HCT116 (cell line): ENCODE measurements around the gene CD320. TPM values are rescaled to one million over a fixed set of nuclear protein-coding genes. Genes with fewer than 3 reads are reported as not detected.

Experiments used
- ATAC-seq: fragments of 200-7000 bp; cut with Tn5 transposase; 2 replicates; pipeline ENCODE4 v1.9.1; 2020; ENCODE audit warnings: mild to moderate bottlenecking, moderate library complexity
- BruUV-seq: library from RNA; stranded (reverse); fragments of 400-500 nt; replicated peaks from 2 replicates; lab custom pipeline; 2021; lab: Mats Ljungman, UMichigan
- CTCF ChIA-PET: fragments of 300-600 bp; sonication (Branson Sonifier 250); formaldehyde crosslinking; loops from one replicate; lab custom pipeline; 2021; ENCODE audit warnings: antibody characterized with exemption; lab: Charles Lee
- POLR2A ChIA-PET: fragments of 300-600, 350-600 bp; sonication (Branson Sonifier 250); formaldehyde crosslinking; loops from one replicate; lab custom pipeline; 2021; ENCODE audit warnings: antibody characterized with exemption; lab: Charles Lee
- RAD21 ChIA-PET, 2 experiments: fragments of 300-600 bp; sonication (Branson Sonifier 250); formaldehyde crosslinking; loops; one replicate each; lab custom pipeline; 2023; ENCODE audit warnings: low total read pairs in 2 of 2; ENCODE audit not compliant: uncharacterized antibody in 2 of 2, unreplicated experiment in 2 of 2, low non-redundant PET in 1 of 2; lab: Charles Lee
- DNase-seq: peaks from one replicate; pipeline ENCODE4 v3.0.0-alpha.2; 2010; ENCODE audit warnings: low read depth, low spot score
- H2AFZ ChIP-seq: fragments of 200-600 bp; shearing (Covaris generic), sonication (generic); 2 replicates; pipeline ENCODE4 v1.6.1; 2017; ENCODE audit warnings: low read depth, mixed run types, mixed read lengths, antibody characterized with exemption, low read length; ENCODE audit not compliant: poor library complexity, severe bottlenecking
- H3K27ac ChIP-seq: 2 replicates; pipeline ENCODE4 v1.5.1; 2012; ENCODE audit warnings: low read depth, low read length
- H3K27me3 ChIP-seq: fragments of 200-600 bp; sonication (generic); 2 replicates; pipeline ENCODE4 v1.6.1; 2016; ENCODE audit warnings: mixed run types, low read length, mixed read lengths; ENCODE audit not compliant: insufficient read depth
- H3K36me3 ChIP-seq, 2 experiments: fragments of 200-500 bp in 1 of 2; fragments of 200-600 bp in 1 of 2; sonication (Bioruptor generic) in 1 of 2; sonication (generic) in 1 of 2; 2 replicates each; pipeline versions ENCODE4 v1.5.1 to v1.6.1; 2014 to 2016; ENCODE audit warnings: low read length in 2 of 2, inconsistent platforms in 1 of 2, mixed read lengths in 1 of 2, mixed run types in 1 of 2; ENCODE audit not compliant: insufficient read depth in 2 of 2, control insufficient read depth in 1 of 2
- H3K4me1 ChIP-seq, 2 experiments: fragments of 200-600 bp in 1 of 2; sonication (generic) in 1 of 2; 2 replicates each; pipeline versions ENCODE4 v1.5.1 to v1.6.1; 2012 to 2017; ENCODE audit warnings: low read length in 2 of 2, inconsistent platforms in 1 of 2, mild to moderate bottlenecking in 1 of 2, mixed read lengths in 1 of 2, mixed run types in 1 of 2, moderate library complexity in 1 of 2; ENCODE audit not compliant: insufficient read depth in 2 of 2, control insufficient read depth in 1 of 2
- H3K4me2 ChIP-seq: fragments of 200-600 bp; sonication (generic); 2 replicates; pipeline ENCODE4 v1.6.1; 2017; ENCODE audit warnings: mixed run types, low read length, mixed read lengths
- H3K4me3 ChIP-seq, 2 experiments: fragments of 200-600 bp in 1 of 2; sonication (generic) in 1 of 2; replicated peaks in 1 of 2; 2 replicates each; pipeline ENCODE4 v1.5.1; 2011 to 2016; ENCODE audit warnings: low read length in 2 of 2, control low read depth in 1 of 2, low read depth in 1 of 2, mild to moderate bottlenecking in 1 of 2, mixed read lengths in 1 of 2, mixed run types in 1 of 2
- H3K79me2 ChIP-seq: fragments of 200-600 bp; sonication (generic); 2 replicates; pipeline ENCODE4 v1.6.1; 2017; ENCODE audit warnings: mild to moderate bottlenecking, mixed run types, low read length, moderate library complexity, mixed read lengths; ENCODE audit not compliant: insufficient read depth
- H3K9ac ChIP-seq: fragments of 200-600 bp; sonication (generic); 2 replicates; pipeline ENCODE4 v1.6.1; 2016; ENCODE audit warnings: low read length, mixed read lengths
- H3K9me2 ChIP-seq: fragments of 200-600 bp; sonication (generic), shearing (Covaris generic); 2 replicates; pipeline ENCODE4 v1.6.1; 2017; ENCODE audit warnings: mixed run types, mild to moderate bottlenecking, moderate library complexity; ENCODE audit not compliant: insufficient read depth
- H3K9me3 ChIP-seq, 2 experiments: fragments of 200-500 bp in 1 of 2; fragments of 200-600 bp in 1 of 2; sonication (Bioruptor generic) in 1 of 2; sonication (generic) in 1 of 2; 2 replicates each; pipeline ENCODE4 v1.6.1; 2014 to 2017; ENCODE audit warnings: low read length in 2 of 2, mixed read lengths in 2 of 2, inconsistent platforms in 1 of 2, low read depth in 1 of 2, mild to moderate bottlenecking in 1 of 2, mixed run types in 1 of 2, moderate library complexity in 1 of 2; ENCODE audit not compliant: control insufficient read depth in 1 of 2, insufficient read depth in 1 of 2
- H4K20me1 ChIP-seq: fragments of 200-600 bp; sonication (generic), shearing (Covaris generic); 2 replicates; pipeline ENCODE4 v1.6.1; 2017; ENCODE audit warnings: mixed run types, mild to moderate bottlenecking, moderate library complexity; ENCODE audit not compliant: insufficient read depth
- ATF3 ChIP-seq: IDR thresholded peaks from 2 replicates; pipeline ENCODE4 v1.6.1; 2012
- CBX3 ChIP-seq: IDR thresholded peaks from 2 replicates; pipeline ENCODE4 v1.6.1; 2012; ENCODE audit warnings: low read depth
- CEBPB ChIP-seq: IDR thresholded peaks from 2 replicates; pipeline ENCODE4 v1.6.1; 2012; ENCODE audit warnings: low read depth
- CTCF ChIP-seq, 3 experiments: fragments of 200-600 bp in 1 of 3; sonication (generic) in 1 of 3; IDR thresholded peaks in 2 of 3; conservative IDR thresholded peaks in 1 of 3; 2 replicates each; pipeline ENCODE4 v1.5.1; 2012 to 2017; ENCODE audit warnings: low read depth in 2 of 3, low read length in 2 of 3, antibody characterized with exemption in 1 of 3, borderline replicate concordance in 1 of 3, control low read depth in 1 of 3, mild to moderate bottlenecking in 1 of 3, mixed read lengths in 1 of 3, mixed run types in 1 of 3, moderate library complexity in 1 of 3; ENCODE audit not compliant: insufficient read depth in 1 of 3
- EGR1 ChIP-seq: IDR thresholded peaks from 2 replicates; pipeline ENCODE4 v1.6.1; 2012; ENCODE audit warnings: low read depth
- EZH2 ChIP-seq: fragments of 200-600 bp; sonication (generic); IDR thresholded peaks from 2 replicates; pipeline ENCODE4 v1.6.1; 2017; ENCODE audit warnings: antibody characterized with exemption, mixed run types
- EZH2phosphoT487 ChIP-seq: fragments of 200-600 bp; IDR thresholded peaks from 2 replicates; pipeline ENCODE4 v1.6.1; 2018; ENCODE audit warnings: antibody characterized with exemption, borderline replicate concordance
- JUND ChIP-seq: IDR thresholded peaks from 2 replicates; pipeline ENCODE4 v1.6.1; 2012
- MAX ChIP-seq: IDR thresholded peaks from 2 replicates; pipeline ENCODE4 v1.6.1; 2012
- POLR2A ChIP-seq: IDR thresholded peaks from 2 replicates; pipeline ENCODE4 v1.7.0; 2011; ENCODE audit warnings: borderline replicate concordance; ENCODE audit not compliant: insufficient read depth, insufficient read length; ENCODE audit errors: extremely low read depth
- POLR2AphosphoS5 ChIP-seq: IDR thresholded peaks from 2 replicates; pipeline ENCODE4 v1.6.1; 2011; ENCODE audit warnings: mild to moderate bottlenecking, low read depth, low read length, moderate library complexity
- RAD21 ChIP-seq: IDR thresholded peaks from 2 replicates; pipeline ENCODE4 v1.6.1; 2012; ENCODE audit warnings: low read depth, mild to moderate bottlenecking
- SIN3A ChIP-seq: IDR thresholded peaks from 2 replicates; pipeline ENCODE4 v1.6.1; 2012; ENCODE audit warnings: low read depth
- SP1 ChIP-seq: IDR thresholded peaks from 2 replicates; pipeline ENCODE4 v1.6.1; 2012; ENCODE audit warnings: low read depth
- YY1 ChIP-seq: IDR thresholded peaks from 2 replicates; pipeline ENCODE4 v1.6.1; 2011; ENCODE audit warnings: low read length, low read depth, moderate library complexity, mild to moderate bottlenecking; ENCODE audit not compliant: insufficient replicate concordance; ENCODE audit errors: extremely low read depth
- ZNF274 ChIP-seq: fragments of 200-500 bp; sonication (Bioruptor generic); IDR thresholded peaks from 2 replicates; pipeline ENCODE4 v1.6.1; 2014; ENCODE audit warnings: mild to moderate bottlenecking, low read depth, low read length, inconsistent platforms
- intact Hi-C: fragments of 100-400 bp; cut with micrococcal nuclease; formaldehyde crosslinking; loops from 2 replicates; pipeline ENCODE4 v1.10.0; 2022
- total RNA-seq: library from RNA; stranded (reverse); gene quantifications from one replicate; pipeline ENCODE4 v1.2.1, GENCODE V29; 2021; ENCODE audit not compliant: unreplicated experiment

Gene CD320
- total RNA-seq, 1 experiment from 2014 or later: 86.2 TPM

GRCh38 chr19:8337728-8338127 is 29.6 kb upstream of the CD320 start:
- RAD21 ChIA-PET: no interaction called here

More at GRCh38 chr19:8337728-8338127, 29.6 kb upstream of the CD320 start:
- DNase-seq (no peak), ATAC-seq (no peak)
- H3K9ac ChIP-seq: no peak overlapping the region
- CTCF ChIA-PET: interaction anchor here (1.6 kb wide), 1 partner anchor 16 kb away, joined by 3 read pairs; no protein-coding TSS in a partner anchor
- POLR2A ChIA-PET: interaction anchor here (0.6 kb wide), 2 partner anchors 12 to 15 kb away, joined by 3 to 4 read pairs; no protein-coding TSS in a partner anchor
- no peaks in the 10 kb centered on the region for H3K27me3 ChIP-seq
- no peaks in the 10 kb centered on the region for H3K9me2 ChIP-seq
- no peak overlapping the region for H2AFZ ChIP-seq
- H3K36me3 ChIP-seq: no peaks in the 10 kb centered on the region
- BruUV-seq: no TSS peak
- peaks cover 18 to 33% of the 10 kb centered on the region in 2 experiments for H3K4me1 ChIP-seq
- H3K4me3 ChIP-seq: no peak overlapping the region
- no peaks in the 10 kb centered on the region for H4K20me1 ChIP-seq
- intact Hi-C loops: loop anchor here (10.0 kb wide), 1 partner anchor 183 kb away; no protein-coding TSS in a partner anchor
- H3K27ac ChIP-seq: no peak overlapping the region
- H3K9me3 ChIP-seq: no peaks in the 10 kb centered on the region
- peak overlapping the region; percentile 32 for H3K4me2 ChIP-seq
- TF ChIP-seq EZH2phosphoT487 (no peak), CBX3 (no peak), CTCF (IDR thresholded peaks at IDR 0.05 in 2 of 3, conservative IDR thresholded peaks at IDR 0.05 in 1 of 3; ENCODE audit: borderline replicate concordance in 1 of 3, insufficient read depth in 1 of 3, low read depth in 2 of 3, low read length in 2 of 3) (no peak), POLR2A (no peak), POLR2AphosphoS5 (no peak), ZNF274 (no peak), YY1 (no peak), EZH2 (no peak), EGR1 (no peak), MAX (no peak), SP1 (no peak), SIN3A (no peak), RAD21 (no peak), CEBPB (no peak), JUND (no peak), ATF3 (no peak)
- H3K79me2 ChIP-seq: peaks cover 15% of the 10 kb centered on the region
